Astrocyte of the hippocampus (primary cell): ENCODE measurements around the gene CEACAM16.

Experiments
- DNase-seq: peaks from one replicate; pipeline ENCODE4 v3.0.0; 2011; ENCODE audit warnings: low read depth, low spot score

The CEACAM16 gene

GRCh38 chr19:44745887-44746600 lies 47.1 kb downstream of the CEACAM16 start:
- DNase-seq = no peak

- no peak for DNase-seq
These were observed 47.6 kb downstream of the CEACAM16 start for GRCh38 chr19:44746616-44746945.

GRCh38 chr19:44746946-44747738 lies 48.2 kb downstream of the CEACAM16 start:
- DNase-seq = peak; percentile 97

GRCh38 chr19:44747739-44748425 lies 48.9 kb downstream of the CEACAM16 start:
- DNase-seq = peak; percentile 79

- peak; percentile 84 for DNase-seq
These were observed 49.7 kb downstream of the CEACAM16 start, which contains the start of gene BCL3 for GRCh38 chr19:44748426-44749254. Gene BCL3 (plus strand): TSS chr19:44748708. CDS start chr19:44748791, 83 bp downstream.

GRCh38 chr19:44749292-44749691 lies 50.3 kb downstream of the CEACAM16 start:
- DNase-seq = no peak

- no peak for DNase-seq
These were observed 51.0 kb downstream of the CEACAM16 start for GRCh38 chr19:44749994-44750393.

GRCh38 chr19:44752123-44752815 lies 53.3 kb downstream of the CEACAM16 start:
- DNase-seq = no peak

GRCh38 chr19:44752816-44753625 lies 54.1 kb downstream of the CEACAM16 start:
- peak; percentile 98 for DNase-seq

GRCh38 chr19:44753626-44753931 lies 54.6 kb downstream of the CEACAM16 start:
- DNase-seq = no peak

- peak; percentile 83 for DNase-seq
These were observed 55.2 kb downstream of the CEACAM16 start for GRCh38 chr19:44753932-44754749.

GRCh38 chr19:44754750-44755080 lies 55.8 kb downstream of the CEACAM16 start:
- no peak for DNase-seq

- no peak for DNase-seq
These were observed 56.3 kb downstream of the CEACAM16 start for GRCh38 chr19:44755219-44755618.

GRCh38 chr19:44756089-44756562 lies 57.2 kb downstream of the CEACAM16 start:
- no peak for DNase-seq

- peak; percentile 74 for DNase-seq
These were observed 58.2 kb downstream of the CEACAM16 start for GRCh38 chr19:44757057-44757734.

- peak; percentile 75 for DNase-seq
These were observed 59.0 kb downstream of the CEACAM16 start for GRCh38 chr19:44757735-44758505.

GRCh38 chr19:44758596-44758995 lies 59.6 kb downstream of the CEACAM16 start:
- peak; percentile 53 for DNase-seq
